Stimulated activated memory B cell treated with anti-CD40 and anti-IgM and Interleukin-4, amounts not matched to agents 10 μg/mL and 1 μg/mL and 100 μg/mL, for 72 hours (primary cell): Measurements from ENCODE around the gene BBX.
A peak's percentile ranks its signal among the peaks of the same experiment; 100 is the strongest.
"Not testable (repeated sequence)": the region's sequence is repeated elsewhere in the genome, so short reads cannot be mapped to it uniquely, and the experiment has no call there.

Experiments used
- ATAC-seq: fragments of 150-1000 bp; cut with Tn5 transposase; 2 replicates; pipeline ENCODE4 v1.10.0; 2021
- H3K27ac Mint-ChIP-seq: one replicate; pipeline ENCODE4 v1.8.0; 2022; ENCODE audit warnings: mild to moderate bottlenecking, mixed read lengths
- H3K27me3 Mint-ChIP-seq: one replicate; pipeline ENCODE4 v1.8.0; 2022; ENCODE audit warnings: mixed read lengths
- H3K36me3 Mint-ChIP-seq: one replicate; pipeline ENCODE4 v1.8.0; 2022; ENCODE audit warnings: mixed read lengths
- H3K4me1 Mint-ChIP-seq: one replicate; pipeline ENCODE4 v1.8.0; 2022; ENCODE audit warnings: mixed read lengths
- H3K4me3 Mint-ChIP-seq: one replicate; pipeline ENCODE4 v1.8.0; 2022; ENCODE audit warnings: mild to moderate bottlenecking, moderate library complexity, mixed read lengths
- H3K9me3 Mint-ChIP-seq: one replicate; pipeline ENCODE4 v1.8.0; 2022; ENCODE audit warnings: mixed read lengths

Gene BBX

GRCh38 chr3:107571089-107571488, 48.3 kb downstream of the BBX start:
- Mint-ChIP-seq H3K4me1 (peaks cover 33% of the 10 kb centered on the region), H3K27ac (peak overlapping the region; percentile 18)
- H3K36me3 Mint-ChIP-seq, ATAC-seq, H3K4me3 Mint-ChIP-seq, H3K9me3 Mint-ChIP-seq, H3K27me3 Mint-ChIP-seq: not testable (repeated sequence)

GRCh38 chr3:107571492-107571891, 48.7 kb downstream of the BBX start:
- H3K36me3 Mint-ChIP-seq, ATAC-seq, H3K27me3 Mint-ChIP-seq, H3K4me3 Mint-ChIP-seq, H3K9me3 Mint-ChIP-seq, H3K27ac Mint-ChIP-seq: not testable (repeated sequence)
- H3K4me1 Mint-ChIP-seq, result peaks cover 29% of the 10 kb centered on the region

- peaks cover 29% of the 10 kb centered on the region for H3K4me1 Mint-ChIP-seq
- no peak for ATAC-seq
- no peaks in the 10 kb centered on the region for H3K9me3 Mint-ChIP-seq
- no peaks in the 10 kb centered on the region for H3K36me3 Mint-ChIP-seq
- H3K4me3 Mint-ChIP-seq, result no peak overlapping the region
- no peaks in the 10 kb centered on the region for H3K27me3 Mint-ChIP-seq
- H3K27ac Mint-ChIP-seq, result no peak overlapping the region
Observed at GRCh38 chr3:107574650-107575049, 51.9 kb downstream of the BBX start.

GRCh38 chr3:107578091-107578490, 55.3 kb downstream of the BBX start:
- Mint-ChIP-seq H3K4me1 (peaks cover 29% of the 10 kb centered on the region), H3K36me3 (no peaks in the 10 kb centered on the region), H3K9me3 (no peaks in the 10 kb centered on the region), H3K27ac (peak overlapping the region; percentile 9), H3K27me3 (no peaks in the 10 kb centered on the region), H3K4me3 (no peak overlapping the region)
- ATAC-seq, result no peak

GRCh38 chr3:107578523-107578922, 55.8 kb downstream of the BBX start:
- peak overlapping the region; percentile 9 for H3K27ac Mint-ChIP-seq
- no peak overlapping the region for H3K4me3 Mint-ChIP-seq
- H3K27me3 Mint-ChIP-seq, result no peaks in the 10 kb centered on the region
- H3K4me1 Mint-ChIP-seq, result peaks cover 29% of the 10 kb centered on the region
- H3K9me3 Mint-ChIP-seq, result no peaks in the 10 kb centered on the region
- ATAC-seq, result no peak
- no peaks in the 10 kb centered on the region for H3K36me3 Mint-ChIP-seq

GRCh38 chr3:107579371-107579770, 56.6 kb downstream of the BBX start:
- H3K4me3 Mint-ChIP-seq, result no peak overlapping the region
- H3K27me3 Mint-ChIP-seq, result no peaks in the 10 kb centered on the region
- no peak overlapping the region for H3K27ac Mint-ChIP-seq
- no peaks in the 10 kb centered on the region for H3K9me3 Mint-ChIP-seq
- no peaks in the 10 kb centered on the region for H3K36me3 Mint-ChIP-seq
- no peak for ATAC-seq
- peaks cover 29% of the 10 kb centered on the region for H3K4me1 Mint-ChIP-seq

- H3K4me3 Mint-ChIP-seq, result no peak overlapping the region
- no peak for ATAC-seq
- no peak overlapping the region for H3K27ac Mint-ChIP-seq
- H3K27me3 Mint-ChIP-seq, result no peaks in the 10 kb centered on the region
- peaks cover 29% of the 10 kb centered on the region for H3K4me1 Mint-ChIP-seq
- peaks cover 6% of the 10 kb centered on the region for H3K36me3 Mint-ChIP-seq
- H3K9me3 Mint-ChIP-seq, result no peaks in the 10 kb centered on the region
Observed at GRCh38 chr3:107581230-107581629, 58.5 kb downstream of the BBX start.

GRCh38 chr3:107588217-107588616, 65.5 kb downstream of the BBX start:
- no peak overlapping the region for H3K4me3 Mint-ChIP-seq
- peaks cover 29% of the 10 kb centered on the region for H3K36me3 Mint-ChIP-seq
- ATAC-seq, result no peak
- no peaks in the 10 kb centered on the region for H3K27me3 Mint-ChIP-seq
- H3K4me1 Mint-ChIP-seq, result peaks cover 29% of the 10 kb centered on the region
- H3K9me3 Mint-ChIP-seq, result no peaks in the 10 kb centered on the region
- H3K27ac Mint-ChIP-seq, result no peak overlapping the region

- H3K4me3 Mint-ChIP-seq, result no peak overlapping the region
- H3K36me3 Mint-ChIP-seq, result peaks cover 29% of the 10 kb centered on the region
- H3K27ac Mint-ChIP-seq, result no peak overlapping the region
- no peaks in the 10 kb centered on the region for H3K27me3 Mint-ChIP-seq
- peaks cover 39% of the 10 kb centered on the region for H3K4me1 Mint-ChIP-seq
- no peak for ATAC-seq
- H3K9me3 Mint-ChIP-seq, result no peaks in the 10 kb centered on the region
Observed at GRCh38 chr3:107589454-107589853, 66.7 kb downstream of the BBX start.

GRCh38 chr3:107590786-107591185, 68.0 kb downstream of the BBX start:
- peaks cover 22% of the 10 kb centered on the region for H3K36me3 Mint-ChIP-seq
- no peak overlapping the region for H3K27ac Mint-ChIP-seq
- peaks cover 48% of the 10 kb centered on the region for H3K4me1 Mint-ChIP-seq
- no peak for ATAC-seq
- H3K27me3 Mint-ChIP-seq, result no peaks in the 10 kb centered on the region
- H3K9me3 Mint-ChIP-seq, result no peaks in the 10 kb centered on the region
- no peak overlapping the region for H3K4me3 Mint-ChIP-seq

- Mint-ChIP-seq H3K27ac (no peak overlapping the region), H3K4me3 (no peak overlapping the region), H3K4me1 (peaks cover 55% of the 10 kb centered on the region), H3K9me3 (no peaks in the 10 kb centered on the region), H3K27me3 (no peaks in the 10 kb centered on the region), H3K36me3 (peaks cover 22% of the 10 kb centered on the region)
- no peak for ATAC-seq
Observed at GRCh38 chr3:107592073-107592472, 69.3 kb downstream of the BBX start.

- Mint-ChIP-seq H3K27me3 (no peaks in the 10 kb centered on the region), H3K27ac (no peak overlapping the region), H3K9me3 (no peaks in the 10 kb centered on the region), H3K4me1 (peaks cover 62% of the 10 kb centered on the region), H3K36me3 (peaks cover 6% of the 10 kb centered on the region), H3K4me3 (no peak overlapping the region)
- ATAC-seq, result no peak
Observed at GRCh38 chr3:107594870-107595269, 72.1 kb downstream of the BBX start.

- Mint-ChIP-seq H3K36me3 (peaks cover 9% of the 10 kb centered on the region), H3K27ac (no peak overlapping the region), H3K4me3 (no peak overlapping the region), H3K27me3 (no peaks in the 10 kb centered on the region), H3K4me1 (peaks cover 71% of the 10 kb centered on the region), H3K9me3 (no peaks in the 10 kb centered on the region)
- no peak for ATAC-seq
Observed at GRCh38 chr3:107596639-107597038, 73.9 kb downstream of the BBX start.

GRCh38 chr3:107598926-107599771, 76.4 kb downstream of the BBX start:
- peaks cover 66% of the 10 kb centered on the region for H3K4me1 Mint-ChIP-seq
- no peaks in the 10 kb centered on the region for H3K27me3 Mint-ChIP-seq
- H3K36me3 Mint-ChIP-seq, result peaks cover 19% of the 10 kb centered on the region
- peak overlapping the region; percentile 77 for H3K4me3 Mint-ChIP-seq
- no peaks in the 10 kb centered on the region for H3K9me3 Mint-ChIP-seq
- peak overlapping the region; percentile 91 for H3K27ac Mint-ChIP-seq
- ATAC-seq, result peak; percentile 94

GRCh38 chr3:107599772-107600145, 77.0 kb downstream of the BBX start:
- Mint-ChIP-seq H3K27ac (peak overlapping the region; percentile 91), H3K9me3 (no peaks in the 10 kb centered on the region), H3K36me3 (peaks cover 19% of the 10 kb centered on the region), H3K4me1 (peaks cover 62% of the 10 kb centered on the region), H3K27me3 (no peaks in the 10 kb centered on the region), H3K4me3 (peak overlapping the region; percentile 77)
- ATAC-seq, result no peak

GRCh38 chr3:107600780-107601179, 78.0 kb downstream of the BBX start:
- peaks cover 54% of the 10 kb centered on the region for H3K4me1 Mint-ChIP-seq
- H3K27me3 Mint-ChIP-seq, result no peaks in the 10 kb centered on the region
- H3K9me3 Mint-ChIP-seq, result no peaks in the 10 kb centered on the region
- peaks cover 19% of the 10 kb centered on the region for H3K36me3 Mint-ChIP-seq
- no peak for ATAC-seq
- no peak overlapping the region for H3K4me3 Mint-ChIP-seq
- peak overlapping the region; percentile 68 for H3K27ac Mint-ChIP-seq
